ENCODE results near the gene ARHGAP42.

GRCh38 chr11:100790073-100790472 is 103.0 kb downstream of the ARHGAP42 start:
- TF ChIP-seq, protein P1, sequence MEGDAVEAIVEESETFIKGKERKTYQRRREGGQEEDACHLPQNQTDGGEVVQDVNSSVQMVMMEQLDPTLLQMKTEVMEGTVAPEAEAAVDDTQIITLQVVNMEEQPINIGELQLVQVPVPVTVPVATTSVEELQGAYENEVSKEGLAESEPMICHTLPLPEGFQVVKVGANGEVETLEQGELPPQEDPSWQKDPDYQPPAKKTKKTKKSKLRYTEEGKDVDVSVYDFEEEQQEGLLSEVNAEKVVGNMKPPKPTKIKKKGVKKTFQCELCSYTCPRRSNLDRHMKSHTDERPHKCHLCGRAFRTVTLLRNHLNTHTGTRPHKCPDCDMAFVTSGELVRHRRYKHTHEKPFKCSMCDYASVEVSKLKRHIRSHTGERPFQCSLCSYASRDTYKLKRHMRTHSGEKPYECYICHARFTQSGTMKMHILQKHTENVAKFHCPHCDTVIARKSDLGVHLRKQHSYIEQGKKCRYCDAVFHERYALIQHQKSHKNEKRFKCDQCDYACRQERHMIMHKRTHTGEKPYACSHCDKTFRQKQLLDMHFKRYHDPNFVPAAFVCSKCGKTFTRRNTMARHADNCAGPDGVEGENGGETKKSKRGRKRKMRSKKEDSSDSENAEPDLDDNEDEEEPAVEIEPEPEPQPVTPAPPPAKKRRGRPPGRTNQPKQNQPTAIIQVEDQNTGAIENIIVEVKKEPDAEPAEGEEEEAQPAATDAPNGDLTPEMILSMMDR (IDR thresholded peaks at IDR 0.05; ENCODE audit: low read depth, low read length, missing input control): no peak
- TF ChIP-seq RAD21 (IDR thresholded peaks at IDR 0.05): no peak
- no peak for TF ChIP-seq RXRA (IDR thresholded peaks at IDR 0.05)
- TF ChIP-seq TAF1 (conservative IDR thresholded peaks at IDR 0.05): no peak
- TF ChIP-seq GABPA (IDR thresholded peaks at IDR 0.05 in 1 of 2, conservative IDR thresholded peaks at IDR 0.05 in 1 of 2): no peak
- no peak for TF ChIP-seq FOXA1 (IDR thresholded peaks at IDR 0.05)
- TF ChIP-seq ATF3 (IDR thresholded peaks at IDR 0.05): no peak
- TF ChIP-seq, protein P2, sequence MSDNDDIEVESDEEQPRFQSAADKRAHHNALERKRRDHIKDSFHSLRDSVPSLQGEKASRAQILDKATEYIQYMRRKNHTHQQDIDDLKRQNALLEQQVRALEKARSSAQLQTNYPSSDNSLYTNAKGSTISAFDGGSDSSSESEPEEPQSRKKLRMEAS (IDR thresholded peaks at IDR 0.05): no peak
- TF ChIP-seq, protein P3, sequence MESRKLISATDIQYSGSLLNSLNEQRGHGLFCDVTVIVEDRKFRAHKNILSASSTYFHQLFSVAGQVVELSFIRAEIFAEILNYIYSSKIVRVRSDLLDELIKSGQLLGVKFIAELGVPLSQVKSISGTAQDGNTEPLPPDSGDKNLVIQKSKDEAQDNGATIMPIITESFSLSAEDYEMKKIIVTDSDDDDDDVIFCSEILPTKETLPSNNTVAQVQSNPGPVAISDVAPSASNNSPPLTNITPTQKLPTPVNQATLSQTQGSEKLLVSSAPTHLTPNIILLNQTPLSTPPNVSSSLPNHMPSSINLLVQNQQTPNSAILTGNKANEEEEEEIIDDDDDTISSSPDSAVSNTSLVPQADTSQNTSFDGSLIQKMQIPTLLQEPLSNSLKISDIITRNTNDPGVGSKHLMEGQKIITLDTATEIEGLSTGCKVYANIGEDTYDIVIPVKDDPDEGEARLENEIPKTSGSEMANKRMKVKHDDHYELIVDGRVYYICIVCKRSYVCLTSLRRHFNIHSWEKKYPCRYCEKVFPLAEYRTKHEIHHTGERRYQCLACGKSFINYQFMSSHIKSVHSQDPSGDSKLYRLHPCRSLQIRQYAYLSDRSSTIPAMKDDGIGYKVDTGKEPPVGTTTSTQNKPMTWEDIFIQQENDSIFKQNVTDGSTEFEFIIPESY (IDR thresholded peaks at IDR 0.05): no peak
- no peak for TF ChIP-seq SP1 (IDR thresholded peaks at IDR 0.05)
- TF ChIP-seq HNF4A (conservative IDR thresholded peaks at IDR 0.05): no peak
- TF ChIP-seq NR2F2 (IDR thresholded peaks at IDR 0.05): no peak

Data from liver (tissue), 3 donors.